Astrocyte of the spinal cord (primary cell): Measurements from ENCODE around the gene AJUBA.
A peak's percentile ranks its signal among the peaks of the same experiment; 100 is the strongest.

ENCODE experiments used
- DNase-seq: peaks from one replicate; pipeline ENCODE4 v3.0.0; 2011; ENCODE audit warnings: low read depth, low spot score
- H3K4me3 ChIP-seq: 2 replicates; pipeline ENCODE4 v1.5.1; 2011; ENCODE audit warnings: low read depth, mild to moderate bottlenecking, low read length, moderate library complexity
- CTCF ChIP-seq: IDR thresholded peaks from 2 replicates; pipeline ENCODE4 v1.5.1; 2012; ENCODE audit warnings: low read depth, mild to moderate bottlenecking, low read length, inconsistent platforms
- in situ Hi-C: cut with HindIII; loops from 2 replicates; pipeline ENCODE4 v1.10.0; 2017; ENCODE audit warnings: low sequenced_read_pairs

AJUBA gene

GRCh38 chr14:22977434-22977683 is 5.0 kb downstream of the AJUBA start:
- DNase-seq = no peak
- TF ChIP-seq CTCF = no peak
- no peak overlapping the region for H3K4me3 ChIP-seq
- in situ Hi-C loops = no loop called here

GRCh38 chr14:22976620-22977433 is 5.5 kb downstream of the AJUBA start:
- peak; percentile 53 for DNase-seq
- in situ Hi-C loops = no loop called here
- H3K4me3 ChIP-seq = no peak overlapping the region
- TF ChIP-seq CTCF = no peak

- in situ Hi-C loops = no loop called here
- DNase-seq = no peak
- H3K4me3 ChIP-seq = no peak overlapping the region
- no peak for TF ChIP-seq CTCF
These were observed 7.6 kb downstream of the AJUBA start for GRCh38 chr14:22974530-22975313.

- DNase-seq = peak; percentile 74
- in situ Hi-C loops = no loop called here
- no peak overlapping the region for H3K4me3 ChIP-seq
- TF ChIP-seq CTCF = peak; percentile 65
These were observed 8.9 kb downstream of the AJUBA start for GRCh38 chr14:22973217-22974032.

GRCh38 chr14:22972313-22972930 is 9.9 kb downstream of the AJUBA start:
- no peak for DNase-seq
- TF ChIP-seq CTCF = no peak
- H3K4me3 ChIP-seq = no peak overlapping the region
- in situ Hi-C loops = no loop called here

- TF ChIP-seq CTCF = no peak
- in situ Hi-C loops = no loop called here
- H3K4me3 ChIP-seq = no peak overlapping the region
- no peak for DNase-seq
These were observed 11.2 kb downstream of the AJUBA start for GRCh38 chr14:22971152-22971551.
